ENCODE data around the gene NDFIP2. TPM values are rescaled to one million over a fixed set of nuclear protein-coding genes. Genes with fewer than 3 reads are reported as not detected.

NDFIP2 gene
- total RNA-seq, 1 experiment from 2014 or later: 49.6 TPM

- POLR2A ChIA-PET: no interaction called here
- no peak overlapping the region for H3K4me3 ChIP-seq (replicated peaks in 1 of 2; ENCODE audit: low read depth in 1 of 2, low read length in 2 of 2)
- H3K36me3 ChIP-seq (ENCODE audit: control insufficient read depth in 1 of 2, insufficient read depth in 2 of 2, low read length in 2 of 2): no peaks in the 10 kb centered on the region
- H4K20me1 ChIP-seq (ENCODE audit: insufficient read depth): peaks cover 5% of the 10 kb centered on the region; the same call in 1 of the 2 replicates
- ATAC-seq: no peak
- H3K27ac ChIP-seq (ENCODE audit: low read depth, low read length): no peak overlapping the region
- H3K79me2 ChIP-seq (ENCODE audit: insufficient read depth, low read length): peaks cover 5% of the 10 kb centered on the region; the same call in 1 of the 2 replicates
- H3K9ac ChIP-seq (ENCODE audit: low read length): no peak overlapping the region
- intact Hi-C loops (cut with micrococcal nuclease): loop anchor here (5.0 to 10.0 kb wide), 2 partner anchors 556 to 1403 kb away; no protein-coding TSS in a partner anchor
- no peaks in the 10 kb centered on the region for H3K9me2 ChIP-seq (ENCODE audit: insufficient read depth)
- no peak for DNase-seq (ENCODE audit: low read depth, low spot score)
- TF ChIP-seq ZFX (IDR thresholded peaks at IDR 0.05) (no peak), EGR1 (IDR thresholded peaks at IDR 0.05; ENCODE audit: low read depth) (no peak), EZH2phosphoT487 (IDR thresholded peaks at IDR 0.05; ENCODE audit: borderline replicate concordance) (no peak), YY1 (IDR thresholded peaks at IDR 0.05; ENCODE audit: extremely low read depth, insufficient replicate concordance, low read depth, low read length) (no peak), ZNF274 (IDR thresholded peaks at IDR 0.05; ENCODE audit: low read depth, low read length) (no peak), JUND (IDR thresholded peaks at IDR 0.05) (no peak), CBX3 (IDR thresholded peaks at IDR 0.05; ENCODE audit: low read depth) (no peak), EZH2 (IDR thresholded peaks at IDR 0.05) (no peak), FOSL1 (IDR thresholded peaks at IDR 0.05; ENCODE audit: low read depth) (no peak), ELF1 (IDR thresholded peaks at IDR 0.05; ENCODE audit: borderline replicate concordance, low read depth) (no peak), RAD21 (IDR thresholded peaks at IDR 0.05; ENCODE audit: low read depth) (no peak), CEBPB (IDR thresholded peaks at IDR 0.05; ENCODE audit: low read depth) (no peak), SRF (IDR thresholded peaks at IDR 0.05; ENCODE audit: low read depth) (no peak), POLR2AphosphoS5 (IDR thresholded peaks at IDR 0.05; ENCODE audit: low read depth, low read length) (no peak), POLR2A (IDR thresholded peaks at IDR 0.05; ENCODE audit: borderline replicate concordance, extremely low read depth, insufficient read depth, insufficient read length) (no peak), TCF7L2 (IDR thresholded peaks at IDR 0.05; ENCODE audit: borderline replicate concordance, extremely low read depth, insufficient read depth, insufficient read length) (no peak)
- TF ChIP-seq, protein P1, sequence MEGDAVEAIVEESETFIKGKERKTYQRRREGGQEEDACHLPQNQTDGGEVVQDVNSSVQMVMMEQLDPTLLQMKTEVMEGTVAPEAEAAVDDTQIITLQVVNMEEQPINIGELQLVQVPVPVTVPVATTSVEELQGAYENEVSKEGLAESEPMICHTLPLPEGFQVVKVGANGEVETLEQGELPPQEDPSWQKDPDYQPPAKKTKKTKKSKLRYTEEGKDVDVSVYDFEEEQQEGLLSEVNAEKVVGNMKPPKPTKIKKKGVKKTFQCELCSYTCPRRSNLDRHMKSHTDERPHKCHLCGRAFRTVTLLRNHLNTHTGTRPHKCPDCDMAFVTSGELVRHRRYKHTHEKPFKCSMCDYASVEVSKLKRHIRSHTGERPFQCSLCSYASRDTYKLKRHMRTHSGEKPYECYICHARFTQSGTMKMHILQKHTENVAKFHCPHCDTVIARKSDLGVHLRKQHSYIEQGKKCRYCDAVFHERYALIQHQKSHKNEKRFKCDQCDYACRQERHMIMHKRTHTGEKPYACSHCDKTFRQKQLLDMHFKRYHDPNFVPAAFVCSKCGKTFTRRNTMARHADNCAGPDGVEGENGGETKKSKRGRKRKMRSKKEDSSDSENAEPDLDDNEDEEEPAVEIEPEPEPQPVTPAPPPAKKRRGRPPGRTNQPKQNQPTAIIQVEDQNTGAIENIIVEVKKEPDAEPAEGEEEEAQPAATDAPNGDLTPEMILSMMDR (IDR thresholded peaks at IDR 0.05 in 2 of 3, conservative IDR thresholded peaks at IDR 0.05 in 1 of 3; ENCODE audit: borderline replicate concordance in 1 of 3, insufficient read depth in 1 of 3, low read depth in 2 of 3, low read length in 2 of 3): no peak
- TF ChIP-seq, protein P2, sequence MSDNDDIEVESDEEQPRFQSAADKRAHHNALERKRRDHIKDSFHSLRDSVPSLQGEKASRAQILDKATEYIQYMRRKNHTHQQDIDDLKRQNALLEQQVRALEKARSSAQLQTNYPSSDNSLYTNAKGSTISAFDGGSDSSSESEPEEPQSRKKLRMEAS (IDR thresholded peaks at IDR 0.05): no peak
- TF ChIP-seq, protein P3, sequence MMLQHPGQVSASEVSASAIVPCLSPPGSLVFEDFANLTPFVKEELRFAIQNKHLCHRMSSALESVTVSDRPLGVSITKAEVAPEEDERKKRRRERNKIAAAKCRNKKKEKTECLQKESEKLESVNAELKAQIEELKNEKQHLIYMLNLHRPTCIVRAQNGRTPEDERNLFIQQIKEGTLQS (IDR thresholded peaks at IDR 0.05): no peak
- TF ChIP-seq, protein P4, sequence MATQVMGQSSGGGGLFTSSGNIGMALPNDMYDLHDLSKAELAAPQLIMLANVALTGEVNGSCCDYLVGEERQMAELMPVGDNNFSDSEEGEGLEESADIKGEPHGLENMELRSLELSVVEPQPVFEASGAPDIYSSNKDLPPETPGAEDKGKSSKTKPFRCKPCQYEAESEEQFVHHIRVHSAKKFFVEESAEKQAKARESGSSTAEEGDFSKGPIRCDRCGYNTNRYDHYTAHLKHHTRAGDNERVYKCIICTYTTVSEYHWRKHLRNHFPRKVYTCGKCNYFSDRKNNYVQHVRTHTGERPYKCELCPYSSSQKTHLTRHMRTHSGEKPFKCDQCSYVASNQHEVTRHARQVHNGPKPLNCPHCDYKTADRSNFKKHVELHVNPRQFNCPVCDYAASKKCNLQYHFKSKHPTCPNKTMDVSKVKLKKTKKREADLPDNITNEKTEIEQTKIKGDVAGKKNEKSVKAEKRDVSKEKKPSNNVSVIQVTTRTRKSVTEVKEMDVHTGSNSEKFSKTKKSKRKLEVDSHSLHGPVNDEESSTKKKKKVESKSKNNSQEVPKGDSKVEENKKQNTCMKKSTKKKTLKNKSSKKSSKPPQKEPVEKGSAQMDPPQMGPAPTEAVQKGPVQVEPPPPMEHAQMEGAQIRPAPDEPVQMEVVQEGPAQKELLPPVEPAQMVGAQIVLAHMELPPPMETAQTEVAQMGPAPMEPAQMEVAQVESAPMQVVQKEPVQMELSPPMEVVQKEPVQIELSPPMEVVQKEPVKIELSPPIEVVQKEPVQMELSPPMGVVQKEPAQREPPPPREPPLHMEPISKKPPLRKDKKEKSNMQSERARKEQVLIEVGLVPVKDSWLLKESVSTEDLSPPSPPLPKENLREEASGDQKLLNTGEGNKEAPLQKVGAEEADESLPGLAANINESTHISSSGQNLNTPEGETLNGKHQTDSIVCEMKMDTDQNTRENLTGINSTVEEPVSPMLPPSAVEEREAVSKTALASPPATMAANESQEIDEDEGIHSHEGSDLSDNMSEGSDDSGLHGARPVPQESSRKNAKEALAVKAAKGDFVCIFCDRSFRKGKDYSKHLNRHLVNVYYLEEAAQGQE (IDR thresholded peaks at IDR 0.05; ENCODE audit: low read depth): no peak
- H3K4me2 ChIP-seq (ENCODE audit: low read length): no peak overlapping the region
- no peaks in the 10 kb centered on the region for H3K4me1 ChIP-seq (ENCODE audit: control insufficient read depth in 1 of 2, insufficient read depth in 2 of 2, low read length in 2 of 2)
- RAD21 ChIA-PET (ENCODE audit: low non-redundant PET in 1 of 2, low total read pairs in 2 of 2, uncharacterized antibody in 2 of 2, unreplicated experiment in 2 of 2): interaction anchor here (1.0 to 2.0 kb wide), 2 partner anchors 116 to 117 kb away, joined by 5 to 14 read pairs; no protein-coding TSS in a partner anchor
- CTCF ChIA-PET: interaction anchor here (0.9 to 3.0 kb wide), 8 partner anchors 12 to 1403 kb away, joined by 3 to 184 read pairs (median 8); no protein-coding TSS in a partner anchor
- no TSS peak for BruUV-seq (replicated peaks)
- H3K9me3 ChIP-seq (ENCODE audit: control insufficient read depth in 1 of 2, insufficient read depth in 1 of 2, low read depth in 1 of 2, low read length in 2 of 2): no peaks in the 10 kb centered on the region
- no peaks in the 10 kb centered on the region for H3K27me3 ChIP-seq (ENCODE audit: insufficient read depth, low read length)
- H2AFZ ChIP-seq (ENCODE audit: low read depth, low read length, poor library complexity, severe bottlenecking): no peak overlapping the region
Observed at GRCh38 chr13:79540504-79540903, 59.5 kb downstream of the NDFIP2 start.

All from HCT116 (cell line).